ENCODE measurements around the gene KIRREL1. TPM values are rescaled to one million over a fixed set of nuclear protein-coding genes. Genes with fewer than 3 reads are reported as not detected.

Gene KIRREL1
- total RNA-seq, 1 donor: under 0.01 TPM

- no peaks in the 10 kb centered on the region for H3K9me3 ChIP-seq (ENCODE audit: low read depth, low read length)
- H3K4me1 ChIP-seq (ENCODE audit: insufficient read depth, low read length): no peaks in the 10 kb centered on the region
- H3K4me3 ChIP-seq (ENCODE audit: low read length): no peak overlapping the region
- H3K27me3 ChIP-seq (ENCODE audit: insufficient read depth, low read length): no peaks in the 10 kb centered on the region
Observed at GRCh38 chr1:158008630-158009029, 15.2 kb downstream of the KIRREL1 start.

- no peak overlapping the region for H3K4me3 ChIP-seq (ENCODE audit: low read length)
- H3K4me1 ChIP-seq (ENCODE audit: insufficient read depth, low read length): no peaks in the 10 kb centered on the region
- no peaks in the 10 kb centered on the region for H3K27me3 ChIP-seq (ENCODE audit: insufficient read depth, low read length)
- H3K9me3 ChIP-seq (ENCODE audit: low read depth, low read length): no peaks in the 10 kb centered on the region
Observed at GRCh38 chr1:158011714-158012113, 18.3 kb downstream of the KIRREL1 start.

- Histone ChIP-seq H3K4me3 (ENCODE audit: low read length) (no peak overlapping the region), H3K27me3 (ENCODE audit: insufficient read depth, low read length) (no peaks in the 10 kb centered on the region), H3K9me3 (ENCODE audit: low read depth, low read length) (no peaks in the 10 kb centered on the region), H3K4me1 (ENCODE audit: insufficient read depth, low read length) (no peaks in the 10 kb centered on the region)
Observed at GRCh38 chr1:158013840-158014730, 20.6 kb downstream of the KIRREL1 start.

GRCh38 chr1:158014731-158015320 is 21.4 kb downstream of the KIRREL1 start:
- Histone ChIP-seq H3K4me3 (ENCODE audit: low read length) (no peak overlapping the region), H3K9me3 (ENCODE audit: low read depth, low read length) (no peaks in the 10 kb centered on the region), H3K27me3 (ENCODE audit: insufficient read depth, low read length) (no peaks in the 10 kb centered on the region), H3K4me1 (ENCODE audit: insufficient read depth, low read length) (no peaks in the 10 kb centered on the region)

- no peaks in the 10 kb centered on the region for H3K9me3 ChIP-seq (ENCODE audit: low read depth, low read length)
- H3K4me1 ChIP-seq (ENCODE audit: insufficient read depth, low read length): no peaks in the 10 kb centered on the region
- no peak overlapping the region for H3K4me3 ChIP-seq (ENCODE audit: low read length)
- H3K27me3 ChIP-seq (ENCODE audit: insufficient read depth, low read length): no peaks in the 10 kb centered on the region
Observed at GRCh38 chr1:158016651-158017335, 23.3 kb downstream of the KIRREL1 start.

GRCh38 chr1:158017800-158018595 is 24.6 kb downstream of the KIRREL1 start:
- Histone ChIP-seq H3K9me3 (ENCODE audit: low read depth, low read length) (no peaks in the 10 kb centered on the region), H3K4me3 (ENCODE audit: low read length) (no peak overlapping the region), H3K4me1 (ENCODE audit: insufficient read depth, low read length) (no peaks in the 10 kb centered on the region), H3K27me3 (ENCODE audit: insufficient read depth, low read length) (no peaks in the 10 kb centered on the region)

GRCh38 chr1:158019171-158019868 is 25.9 kb downstream of the KIRREL1 start:
- Histone ChIP-seq H3K9me3 (ENCODE audit: low read depth, low read length) (no peaks in the 10 kb centered on the region), H3K4me1 (ENCODE audit: insufficient read depth, low read length) (no peaks in the 10 kb centered on the region), H3K4me3 (ENCODE audit: low read length) (no peak overlapping the region), H3K27me3 (ENCODE audit: insufficient read depth, low read length) (no peaks in the 10 kb centered on the region)

GRCh38 chr1:158020259-158020885 is 26.9 kb downstream of the KIRREL1 start:
- Histone ChIP-seq H3K4me3 (ENCODE audit: low read length) (no peak overlapping the region), H3K4me1 (ENCODE audit: insufficient read depth, low read length) (no peaks in the 10 kb centered on the region), H3K27me3 (ENCODE audit: insufficient read depth, low read length) (no peaks in the 10 kb centered on the region), H3K9me3 (ENCODE audit: low read depth, low read length) (no peaks in the 10 kb centered on the region)

- Histone ChIP-seq H3K27me3 (ENCODE audit: insufficient read depth, low read length) (no peaks in the 10 kb centered on the region), H3K4me1 (ENCODE audit: insufficient read depth, low read length) (no peaks in the 10 kb centered on the region), H3K9me3 (ENCODE audit: low read depth, low read length) (no peaks in the 10 kb centered on the region), H3K4me3 (ENCODE audit: low read length) (no peak overlapping the region)
Observed at GRCh38 chr1:158020886-158021620, 27.6 kb downstream of the KIRREL1 start.

GRCh38 chr1:158021721-158022120 is 28.3 kb downstream of the KIRREL1 start:
- Histone ChIP-seq H3K9me3 (ENCODE audit: low read depth, low read length) (no peaks in the 10 kb centered on the region), H3K27me3 (ENCODE audit: insufficient read depth, low read length) (no peaks in the 10 kb centered on the region), H3K4me1 (ENCODE audit: insufficient read depth, low read length) (no peaks in the 10 kb centered on the region), H3K4me3 (ENCODE audit: low read length) (no peak overlapping the region)

GRCh38 chr1:158022554-158023312 is 29.3 kb downstream of the KIRREL1 start:
- Histone ChIP-seq H3K4me1 (ENCODE audit: insufficient read depth, low read length) (no peaks in the 10 kb centered on the region), H3K9me3 (ENCODE audit: low read depth, low read length) (no peaks in the 10 kb centered on the region), H3K4me3 (ENCODE audit: low read length) (no peak overlapping the region), H3K27me3 (ENCODE audit: insufficient read depth, low read length) (no peaks in the 10 kb centered on the region)

GRCh38 chr1:158024737-158025136 is 31.3 kb downstream of the KIRREL1 start:
- H3K4me1 ChIP-seq (ENCODE audit: insufficient read depth, low read length): no peaks in the 10 kb centered on the region
- no peak overlapping the region for H3K4me3 ChIP-seq (ENCODE audit: low read length)
- no peaks in the 10 kb centered on the region for H3K9me3 ChIP-seq (ENCODE audit: low read depth, low read length)
- H3K27me3 ChIP-seq (ENCODE audit: insufficient read depth, low read length): no peaks in the 10 kb centered on the region

Measured in mononuclear cell (primary cell).